ENCODE results near the gene RPS19.
"Not testable (repeated sequence)": the region's sequence is repeated elsewhere in the genome, so short reads cannot be mapped to it uniquely, and the experiment has no call there.

Gene RPS19

DNA sequence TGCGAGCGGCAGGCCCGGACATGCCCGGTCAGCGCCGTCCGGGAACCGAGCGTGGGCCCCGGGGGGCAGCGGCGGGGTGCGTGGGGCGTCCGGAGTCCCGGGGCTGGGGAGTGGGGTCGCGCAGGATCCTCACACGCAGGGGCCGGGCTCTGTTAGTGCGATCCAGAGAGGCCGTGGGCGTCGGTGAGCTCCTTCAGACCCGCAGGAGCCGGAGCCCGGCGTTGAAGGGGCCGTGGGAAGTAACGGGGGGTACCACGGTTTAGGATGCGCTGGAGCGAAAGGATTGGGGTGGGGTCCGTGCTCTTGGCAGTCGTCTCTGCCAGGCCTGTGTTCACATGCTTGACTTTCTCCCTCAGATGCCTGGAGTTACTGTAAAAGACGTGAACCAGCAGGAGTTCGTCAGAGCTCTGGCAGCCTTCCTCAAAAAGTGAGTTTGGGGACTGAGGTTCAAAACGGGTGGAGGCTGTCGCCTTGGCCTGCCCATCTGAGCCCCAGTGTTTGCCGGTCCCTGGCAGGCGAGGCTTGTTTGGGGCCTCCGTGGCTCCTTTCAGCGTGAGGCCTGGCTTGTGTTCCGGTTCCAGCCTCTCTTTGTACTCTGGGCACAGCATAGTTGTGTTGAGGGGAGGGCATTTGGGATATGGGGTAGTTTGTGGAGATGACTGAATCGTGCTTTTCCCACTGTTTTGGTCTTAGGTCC, 512 bp downstream of the RPS19 start:
- no peak for FAIRE-seq

DNA sequence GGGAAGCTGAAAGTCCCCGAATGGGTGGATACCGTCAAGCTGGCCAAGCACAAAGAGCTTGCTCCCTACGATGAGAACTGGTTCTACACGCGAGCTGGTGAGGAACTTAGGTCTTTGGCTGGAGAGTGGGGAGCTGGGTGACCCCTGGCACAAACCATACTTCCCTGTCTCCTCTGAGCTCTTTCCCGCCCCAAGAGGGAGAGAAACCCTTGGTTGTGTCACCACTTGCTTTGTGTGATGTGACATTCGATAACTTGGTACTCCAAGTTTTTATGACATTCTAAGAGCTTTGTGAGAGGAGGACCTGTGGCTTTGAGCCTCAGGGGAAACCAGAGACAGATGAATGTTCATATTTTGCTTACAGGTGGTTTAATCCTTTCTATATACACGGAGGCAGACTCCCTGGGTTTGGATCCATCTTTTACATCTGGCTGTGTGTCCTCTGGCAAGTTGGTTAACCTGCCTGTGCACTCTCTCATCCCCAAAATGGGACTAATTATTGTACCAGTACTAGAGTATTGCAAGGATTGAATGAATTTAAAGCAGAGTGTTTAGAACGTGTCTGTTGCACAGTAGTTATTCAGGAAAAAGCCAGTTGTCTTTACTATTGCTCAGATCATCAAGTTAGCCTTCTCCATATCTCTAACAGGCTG, 1.2 kb downstream of the RPS19 start:
- no peak for FAIRE-seq

DNA sequence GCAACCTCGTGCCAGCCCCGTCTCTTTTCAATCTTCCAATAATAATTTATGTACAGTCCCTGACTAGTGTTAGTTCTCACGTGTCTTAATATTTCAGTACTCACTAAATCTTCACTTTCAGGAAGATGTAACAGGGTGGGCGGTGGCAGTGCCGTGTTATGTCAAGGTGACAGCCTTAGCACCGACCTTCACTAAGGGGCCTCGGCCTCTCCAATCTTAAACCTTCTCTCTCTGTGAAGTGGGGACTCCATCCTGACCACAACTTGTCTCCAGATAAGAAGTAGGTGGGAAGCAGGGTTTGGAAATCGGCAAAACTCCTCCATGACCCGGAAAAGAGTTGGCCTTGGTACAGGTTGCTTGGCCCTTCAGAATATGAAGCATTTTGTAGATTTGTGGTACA, 1.8 kb downstream of the RPS19 start:
- no peak for FAIRE-seq

DNA sequence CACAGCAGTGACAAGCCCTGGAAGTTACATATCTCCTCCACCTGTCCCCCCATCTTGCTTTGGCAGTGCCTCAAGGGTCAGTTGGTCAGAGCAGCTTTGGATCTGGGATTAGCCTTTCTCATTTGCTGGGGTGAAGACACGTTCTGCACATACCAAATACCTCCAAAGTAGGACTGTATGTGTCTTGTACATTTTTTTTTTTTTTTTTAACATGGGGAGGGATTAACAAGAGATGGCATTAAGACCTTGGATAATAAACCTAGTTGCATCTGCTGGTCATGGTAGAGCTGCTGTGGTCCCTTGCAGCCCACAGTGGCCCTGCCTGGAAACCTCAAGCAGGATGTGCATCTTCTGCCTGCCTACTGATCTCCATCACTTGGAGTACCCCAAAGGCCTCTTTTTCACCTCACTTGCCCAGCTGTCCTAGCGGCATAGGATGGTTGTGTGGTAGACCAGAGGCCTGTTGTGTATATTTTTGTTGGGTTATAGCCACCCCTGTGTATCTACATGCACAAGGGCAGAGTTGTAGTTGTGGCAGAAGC, 2.5 kb downstream of the RPS19 start:
- FAIRE-seq, result no peak

DNA sequence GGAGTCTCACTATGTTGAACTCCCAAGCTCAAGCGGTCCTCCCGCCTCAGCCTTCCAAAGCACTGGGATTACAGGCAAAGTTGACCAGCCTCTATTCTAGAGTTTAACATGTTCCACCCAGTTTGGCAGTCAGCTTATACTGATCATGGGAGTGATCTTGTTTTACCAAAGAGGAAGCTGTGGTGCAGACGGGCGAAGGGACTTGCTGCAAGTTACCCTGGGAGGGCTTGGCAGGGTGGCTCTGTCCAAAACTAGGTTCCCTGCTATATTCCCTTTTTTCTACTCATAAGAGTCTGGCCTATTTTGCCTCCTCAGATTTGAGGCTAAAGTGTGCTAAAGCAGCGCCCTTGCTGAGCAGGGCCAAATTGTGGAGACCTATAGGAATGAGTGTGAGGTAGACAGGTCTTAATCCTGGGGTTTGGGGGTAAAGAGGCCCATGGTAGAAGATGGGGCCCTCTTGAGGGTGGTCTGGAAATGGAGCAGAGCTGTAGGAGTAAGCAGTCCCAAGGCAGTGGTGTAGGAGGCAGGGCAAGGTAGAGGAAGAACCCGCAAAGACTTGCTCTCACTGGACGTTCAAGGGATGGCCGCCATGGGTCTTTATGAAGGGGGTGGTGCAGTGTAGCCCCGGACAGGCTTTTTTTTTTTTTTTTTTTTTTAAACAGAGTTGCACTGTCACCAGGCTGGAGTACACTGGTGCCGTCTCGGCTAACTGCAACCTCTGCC, 3.3 kb downstream of the RPS19 start:
- no peak for FAIRE-seq

DNA sequence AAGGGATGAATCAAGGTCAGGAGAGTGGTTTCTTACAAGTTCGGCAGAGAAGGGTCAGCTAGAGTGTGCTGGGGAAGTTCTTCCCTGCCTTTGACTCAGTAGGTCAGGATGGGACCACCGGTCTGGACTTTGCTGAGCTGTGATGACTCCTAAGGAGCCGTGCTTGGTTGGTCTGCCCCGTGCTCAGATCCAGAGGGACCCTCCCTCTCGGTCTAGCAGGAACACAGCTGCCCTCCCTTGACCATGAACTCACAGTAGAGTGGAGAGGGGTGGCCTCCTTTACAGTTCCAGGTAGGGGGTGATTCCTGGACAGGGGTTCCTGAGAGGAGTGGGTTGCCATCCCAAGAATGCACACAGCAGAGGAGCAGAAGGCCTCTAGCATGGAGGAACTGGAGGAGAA, 4.3 kb downstream of the RPS19 start:
- FAIRE-seq, result no peak

DNA sequence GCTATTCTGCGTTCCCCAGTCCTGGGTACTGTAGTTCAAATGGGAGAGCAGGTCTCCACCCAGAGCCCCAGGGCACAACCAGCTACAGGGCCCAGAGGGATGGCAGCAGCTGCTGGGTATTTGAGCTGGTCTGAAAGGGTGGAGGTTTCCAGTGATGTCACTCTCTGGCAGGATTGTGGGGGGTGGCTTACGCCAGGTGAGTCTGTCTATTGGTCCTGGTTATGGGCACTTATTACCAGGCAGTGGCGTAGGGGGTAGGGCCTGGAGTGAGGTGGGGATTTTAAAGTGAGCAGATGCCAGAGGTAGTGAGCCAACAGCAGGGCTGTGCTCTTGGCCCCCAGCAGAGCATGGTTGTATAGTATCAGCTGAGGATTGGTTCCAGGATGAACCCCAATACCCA, 6.2 kb downstream of the RPS19 start:
- no peak for FAIRE-seq

DNA sequence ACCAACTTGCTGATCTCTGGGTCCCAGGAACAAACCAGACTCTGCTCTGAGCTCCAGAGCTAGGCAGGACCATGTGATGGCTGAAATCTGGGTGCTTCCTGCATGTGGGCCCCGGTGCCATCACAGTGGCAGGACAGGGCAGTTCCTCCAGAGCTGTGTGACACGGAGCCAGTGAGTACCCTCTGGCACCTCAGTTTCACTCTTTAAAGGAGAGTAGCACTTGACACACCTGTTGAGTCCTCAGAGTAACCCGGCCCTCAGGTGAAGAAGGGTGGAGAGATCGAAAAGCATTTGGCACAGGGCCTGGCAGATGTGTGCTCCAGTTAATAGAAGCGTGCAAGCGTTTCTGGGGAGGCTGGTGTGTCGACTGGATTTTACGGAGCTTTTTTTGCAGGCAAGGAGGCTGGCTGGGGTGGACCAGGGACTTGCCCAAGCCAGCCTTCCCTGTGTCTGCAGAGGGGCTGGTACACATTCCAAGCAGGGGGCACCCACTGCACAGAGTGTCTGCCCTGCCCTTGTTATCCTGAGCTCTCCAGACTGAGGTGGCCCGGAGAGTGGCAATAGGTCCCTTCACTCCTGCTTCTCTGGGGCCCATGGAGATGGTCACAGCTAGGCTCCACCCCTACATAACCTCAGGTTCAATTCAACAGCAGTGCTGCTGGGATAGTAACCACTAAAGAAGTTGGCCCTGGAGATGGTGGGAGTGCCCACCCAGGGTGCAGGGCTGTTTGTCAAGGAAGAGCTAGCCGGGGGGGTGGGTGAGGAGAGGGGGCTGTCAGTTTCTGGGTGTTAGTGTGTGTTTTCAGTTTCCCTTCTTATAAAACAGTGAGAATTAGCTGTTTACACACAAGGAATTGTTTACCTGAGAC, 8.3 kb downstream of the RPS19 start:
- FAIRE-seq, result no peak

DNA sequence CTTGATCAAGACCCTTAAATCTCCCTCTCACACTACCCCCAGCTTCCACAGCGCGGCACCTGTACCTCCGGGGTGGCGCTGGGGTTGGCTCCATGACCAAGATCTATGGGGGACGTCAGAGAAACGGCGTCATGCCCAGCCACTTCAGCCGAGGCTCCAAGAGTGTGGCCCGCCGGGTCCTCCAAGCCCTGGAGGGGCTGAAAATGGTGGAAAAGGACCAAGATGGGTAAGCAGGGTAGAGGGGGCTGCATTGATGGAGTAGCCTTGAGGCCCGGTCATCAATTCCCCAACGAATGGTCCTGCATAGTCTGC, 8.9 kb downstream of the RPS19 start:
- FAIRE-seq, result no peak

DNA sequence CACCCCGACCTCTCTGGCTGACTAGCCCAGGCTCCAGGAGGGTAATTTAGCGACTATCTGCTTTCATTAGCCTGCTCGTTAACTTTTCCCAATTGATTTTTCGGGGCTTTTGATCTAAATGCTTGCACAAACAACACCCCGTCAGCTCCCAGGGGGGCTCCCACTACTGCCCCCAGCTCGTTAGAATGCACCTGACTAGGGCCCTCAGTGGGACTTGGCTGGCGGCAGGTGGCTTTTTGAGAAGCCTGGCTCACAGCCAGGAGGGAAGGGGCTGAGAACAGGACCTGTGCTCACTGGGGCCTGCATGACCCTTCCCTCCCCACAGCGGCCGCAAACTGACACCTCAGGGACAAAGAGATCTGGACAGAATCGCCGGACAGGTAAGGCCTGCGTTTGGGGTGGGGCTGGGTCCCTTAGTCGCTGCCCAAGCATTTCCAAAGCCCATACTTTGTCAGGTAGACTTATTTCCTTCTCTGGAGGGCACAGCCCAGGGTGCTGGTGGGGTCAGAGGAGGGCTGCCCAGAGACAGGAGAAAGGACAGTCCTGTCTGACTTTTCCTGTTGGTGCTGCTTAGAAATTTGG, 9.4 kb downstream of the RPS19 start:
- no peak for FAIRE-seq

DNA sequence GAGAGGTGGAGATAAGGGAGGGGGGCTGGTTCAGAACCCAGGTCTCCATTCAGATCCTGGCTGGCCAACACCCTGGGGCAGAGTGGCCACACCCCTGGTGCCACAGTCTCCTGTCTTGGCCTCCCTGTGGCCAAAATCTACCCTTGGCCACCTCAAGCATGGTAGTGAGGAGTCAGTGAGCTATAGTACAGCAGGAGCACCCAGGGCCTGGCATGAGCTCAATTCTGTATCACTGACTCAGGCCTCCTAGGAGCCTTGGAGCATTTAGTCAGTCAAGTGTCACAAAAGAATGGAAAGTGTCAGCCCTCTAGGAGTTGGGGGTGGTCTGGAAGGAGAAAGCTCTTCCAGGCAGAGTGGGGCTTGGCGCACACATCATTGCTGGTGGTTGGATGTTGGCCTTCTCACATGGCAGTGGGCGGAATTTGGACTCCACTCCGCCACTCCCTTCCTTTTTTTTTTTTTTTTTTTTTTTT, 10.4 kb downstream of the RPS19 start:
- FAIRE-seq, result no peak

DNA sequence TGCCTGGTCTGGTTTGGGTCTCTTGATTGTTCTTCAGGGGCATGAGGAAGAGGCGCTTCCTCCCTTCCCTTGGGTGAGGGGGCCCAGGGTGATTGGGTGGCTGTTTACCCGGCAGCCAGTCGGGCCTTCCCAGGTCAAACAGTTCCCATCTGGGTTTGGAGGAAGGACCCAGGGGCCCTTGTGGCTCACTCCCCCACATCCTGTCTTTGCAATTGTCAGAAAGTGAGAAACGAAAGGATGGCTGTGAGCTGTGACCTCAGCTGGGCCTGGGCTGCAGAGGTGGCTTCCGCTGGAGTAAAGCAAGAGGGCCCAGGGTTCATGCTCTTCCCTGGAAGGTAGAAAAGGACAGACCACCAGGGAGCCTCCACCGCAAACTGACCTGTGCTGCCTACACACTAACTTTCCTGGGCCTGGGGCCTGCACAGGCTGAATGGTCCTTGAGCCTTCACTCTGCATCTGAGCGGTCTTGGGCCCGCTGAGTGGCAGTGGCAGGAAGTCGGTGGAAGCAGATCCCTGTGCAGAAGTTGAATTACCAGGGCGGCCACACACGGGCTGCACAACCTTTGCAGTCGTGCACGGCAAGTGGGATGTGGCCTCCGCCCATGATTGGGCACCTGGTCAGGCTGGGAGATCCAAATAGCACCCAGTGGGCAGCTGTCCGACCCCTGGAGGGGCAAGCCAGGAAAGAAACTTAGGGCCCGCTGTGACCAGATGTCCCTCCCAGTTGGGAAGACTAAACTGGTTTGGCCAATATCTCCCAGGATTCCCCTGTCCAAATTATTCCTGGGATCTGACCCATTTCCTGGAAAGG, 11.7 kb downstream of the RPS19 start:
- no peak for FAIRE-seq

DNA sequence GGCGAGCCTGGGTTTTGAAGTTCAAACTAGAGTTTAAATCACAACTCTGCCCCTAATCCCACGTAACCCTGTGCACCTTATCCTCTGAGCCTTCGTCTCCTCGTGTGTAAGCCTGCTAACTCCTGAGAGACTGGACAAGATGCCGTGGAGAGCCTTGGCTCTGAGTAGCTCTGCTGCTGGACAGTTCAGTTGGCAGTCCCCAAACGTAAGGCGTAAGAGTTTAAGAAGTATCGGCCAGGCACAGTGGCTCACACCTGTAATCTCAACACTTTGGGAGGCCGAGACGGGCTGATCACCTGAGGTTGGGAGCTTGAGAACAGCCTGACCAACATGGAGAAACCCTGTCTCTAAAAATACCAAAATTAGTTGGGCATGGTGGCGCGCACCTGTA, 12.3 kb downstream of the RPS19 start:
- no peak for FAIRE-seq

DNA sequence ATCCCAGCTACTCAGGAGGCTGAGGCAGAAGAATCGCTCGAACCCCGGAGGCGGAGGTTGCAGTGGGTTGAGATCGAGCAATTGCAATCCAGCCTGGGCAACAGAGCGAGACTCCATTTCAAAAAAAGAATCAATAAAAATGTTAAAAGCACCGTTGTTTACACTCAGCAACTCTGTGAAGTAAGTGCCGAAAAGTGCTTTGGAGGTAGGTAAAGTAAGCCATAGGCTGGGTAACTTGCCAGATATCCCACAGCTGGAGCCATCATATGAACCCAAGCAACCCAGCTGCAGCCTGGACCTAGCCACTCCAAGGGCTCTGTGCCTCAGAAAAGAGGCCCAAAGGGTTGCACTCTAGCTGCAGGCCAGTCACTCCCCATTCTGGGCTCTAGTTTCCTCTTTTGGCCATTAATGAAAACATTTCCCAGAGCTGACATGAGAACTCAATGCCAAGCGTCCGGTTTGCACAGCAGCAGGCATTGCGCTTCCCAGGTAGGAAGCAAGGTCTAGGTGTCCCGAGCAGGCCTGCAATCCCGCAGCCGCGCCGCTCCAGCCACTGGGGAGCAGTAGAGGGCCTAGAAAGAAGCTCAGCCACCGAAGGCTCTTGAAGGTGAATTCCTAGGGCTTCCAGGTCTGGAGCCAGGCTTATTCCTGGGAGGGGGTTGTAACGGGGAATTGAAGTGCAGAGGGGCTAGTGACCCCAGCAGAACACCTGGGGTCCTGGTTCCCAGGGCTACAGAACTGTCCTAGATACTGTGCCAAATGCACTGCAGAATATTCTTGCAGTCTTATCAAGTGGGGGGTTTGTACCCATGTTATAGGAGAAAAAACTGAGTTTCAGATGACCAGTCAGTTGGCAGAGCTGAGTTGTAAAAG, 13.0 kb downstream of the RPS19 start:
- no peak for FAIRE-seq

DNA sequence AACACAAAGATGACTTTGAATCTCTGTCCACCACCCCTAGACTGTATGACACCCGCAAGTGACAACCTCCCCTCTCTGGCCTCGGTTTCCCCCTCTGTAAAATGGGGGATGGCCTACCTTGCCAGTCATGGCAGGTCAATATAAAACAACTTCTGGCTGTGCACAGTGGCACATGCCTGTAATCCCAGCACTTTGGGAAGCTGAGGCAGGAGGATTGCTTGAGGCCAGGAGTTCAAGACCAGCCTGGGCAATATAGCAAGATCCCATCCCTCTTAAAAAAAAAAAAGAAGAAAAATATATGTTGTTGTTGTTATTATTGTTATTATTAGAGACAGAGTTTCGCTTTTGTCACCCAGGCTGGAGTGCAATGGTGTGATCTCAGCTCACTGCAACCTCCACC, 15.9 kb downstream of the RPS19 start:
- not testable (repeated sequence) for FAIRE-seq

DNA sequence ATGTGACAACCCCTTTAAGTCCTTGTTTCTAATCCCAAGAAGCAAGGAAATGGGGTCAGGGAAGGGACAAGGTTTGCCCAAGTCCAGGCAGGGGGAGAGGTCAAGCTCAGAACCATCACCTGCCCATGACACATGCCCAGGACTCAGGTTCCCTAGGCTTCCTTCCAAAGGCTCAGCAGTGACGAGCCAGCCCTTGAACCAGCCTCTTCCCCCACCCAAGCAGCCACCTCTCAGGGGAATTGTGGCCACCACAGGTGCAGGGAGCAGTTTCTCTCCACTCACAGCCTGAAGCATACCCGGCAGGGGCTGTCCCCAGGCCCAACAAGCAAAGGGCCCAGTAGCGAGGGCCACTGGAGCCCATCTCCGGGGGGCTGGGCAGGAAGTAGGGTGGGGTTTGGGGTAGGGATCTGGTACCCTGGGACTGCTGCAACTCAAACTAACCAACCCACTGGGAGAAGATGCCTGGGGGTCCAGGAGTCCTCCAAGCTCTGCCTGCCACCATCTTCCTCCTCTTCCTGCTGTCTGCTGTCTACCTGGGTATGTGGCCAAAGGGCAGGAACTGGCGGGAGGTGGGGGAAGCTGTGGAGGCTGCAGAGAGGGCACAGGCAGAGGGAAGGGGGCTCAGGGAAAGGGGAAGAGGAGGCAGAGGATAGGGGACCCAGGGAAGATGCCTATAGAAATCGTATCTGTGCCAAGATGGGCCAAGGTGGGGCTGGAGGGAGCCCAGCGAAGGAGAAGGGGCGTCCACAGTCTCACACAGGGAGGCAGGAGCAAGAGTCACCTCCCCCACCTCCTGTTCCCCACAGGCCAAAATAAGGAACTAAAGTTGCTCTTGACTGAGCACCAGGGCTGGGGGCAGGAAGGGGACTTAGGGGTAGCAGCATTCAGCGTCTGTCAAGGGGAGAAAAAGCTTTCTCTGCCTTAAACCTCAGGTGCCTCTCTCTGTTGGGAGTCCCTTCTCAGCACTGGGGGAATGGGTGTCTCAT, 17.1 kb downstream of the RPS19 start, which contains the start of gene CD79A:
Gene CD79A (plus strand): TSS at position 433 of the 986 bp plus-strand sequence. CDS start 26 bp downstream, at position 459.
- no peak for FAIRE-seq

DNA sequence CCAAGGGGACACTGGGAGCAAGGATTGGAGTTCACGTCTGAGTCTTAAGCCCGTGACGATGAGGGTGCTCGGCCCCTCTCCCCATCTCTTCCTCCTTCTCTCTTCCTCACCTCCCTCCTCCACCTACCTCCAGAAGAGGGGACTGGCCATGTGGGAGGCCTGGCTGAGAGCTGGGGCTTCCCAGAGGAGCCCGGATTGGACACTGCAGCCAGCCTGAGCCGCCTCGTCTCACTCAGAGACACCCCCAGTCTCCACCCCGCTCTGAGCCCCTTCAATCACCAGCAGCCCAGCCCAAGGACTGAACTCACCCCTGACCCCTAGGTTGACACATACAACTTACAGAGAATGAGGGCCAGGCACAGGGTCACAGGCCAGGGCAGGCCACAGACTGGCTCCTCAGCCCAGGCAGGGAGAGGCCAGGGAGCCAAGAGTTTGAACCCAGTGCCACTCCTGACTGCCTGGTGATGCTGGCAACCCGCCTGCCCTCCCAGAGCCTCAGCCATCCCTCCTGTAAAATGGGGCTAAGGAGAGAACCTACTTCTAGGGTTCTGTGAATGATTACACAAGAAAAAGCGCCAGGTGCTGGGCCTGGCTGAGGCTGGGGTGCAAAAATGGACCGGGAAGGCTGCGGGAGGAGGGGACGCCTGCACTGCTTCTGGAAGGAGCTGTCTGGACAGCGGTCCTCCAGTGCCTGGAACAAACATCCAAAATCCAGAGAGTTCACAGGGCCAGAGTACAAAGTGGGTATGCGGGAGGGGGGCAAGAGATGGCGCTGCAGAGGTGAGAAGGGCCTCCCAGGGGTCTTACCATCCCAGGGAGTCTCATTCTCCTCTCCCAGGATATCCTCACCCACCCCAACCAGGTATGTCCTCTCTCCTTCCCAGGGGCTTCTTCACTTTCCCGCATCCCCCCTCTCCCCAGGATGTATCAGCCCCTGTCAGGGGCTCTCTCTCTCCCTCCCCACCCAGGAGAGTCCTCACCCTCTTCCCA, 18.2 kb downstream of the RPS19 start:
- FAIRE-seq, result no peak

DNA sequence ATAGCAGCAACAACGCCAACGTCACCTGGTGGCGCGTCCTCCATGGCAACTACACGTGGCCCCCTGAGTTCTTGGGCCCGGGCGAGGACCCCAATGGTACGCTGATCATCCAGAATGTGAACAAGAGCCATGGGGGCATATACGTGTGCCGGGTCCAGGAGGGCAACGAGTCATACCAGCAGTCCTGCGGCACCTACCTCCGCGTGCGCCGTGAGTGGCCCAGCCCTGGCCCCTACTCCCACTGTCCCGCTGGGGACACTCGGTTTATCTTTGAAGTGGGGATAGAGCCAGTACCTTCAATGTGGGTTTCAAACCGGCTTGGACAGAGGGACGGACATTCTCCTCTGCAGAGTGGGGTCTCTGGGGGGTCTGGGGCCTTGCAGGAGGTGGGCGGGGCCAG, 19.0 kb downstream of the RPS19 start:
- FAIRE-seq, result no peak

All from colon (tissue), 2 donors.